ENCODE results near the gene SRF. TPM values are rescaled to one million over a fixed set of nuclear protein-coding genes. Genes with fewer than 3 reads are reported as not detected.

The SRF gene
- total and polyA plus RNA-seq, 2 donors (not counting 1 experiment from before 2014, with no cell fraction given) = 21.7 to 22.7 TPM

DNA sequence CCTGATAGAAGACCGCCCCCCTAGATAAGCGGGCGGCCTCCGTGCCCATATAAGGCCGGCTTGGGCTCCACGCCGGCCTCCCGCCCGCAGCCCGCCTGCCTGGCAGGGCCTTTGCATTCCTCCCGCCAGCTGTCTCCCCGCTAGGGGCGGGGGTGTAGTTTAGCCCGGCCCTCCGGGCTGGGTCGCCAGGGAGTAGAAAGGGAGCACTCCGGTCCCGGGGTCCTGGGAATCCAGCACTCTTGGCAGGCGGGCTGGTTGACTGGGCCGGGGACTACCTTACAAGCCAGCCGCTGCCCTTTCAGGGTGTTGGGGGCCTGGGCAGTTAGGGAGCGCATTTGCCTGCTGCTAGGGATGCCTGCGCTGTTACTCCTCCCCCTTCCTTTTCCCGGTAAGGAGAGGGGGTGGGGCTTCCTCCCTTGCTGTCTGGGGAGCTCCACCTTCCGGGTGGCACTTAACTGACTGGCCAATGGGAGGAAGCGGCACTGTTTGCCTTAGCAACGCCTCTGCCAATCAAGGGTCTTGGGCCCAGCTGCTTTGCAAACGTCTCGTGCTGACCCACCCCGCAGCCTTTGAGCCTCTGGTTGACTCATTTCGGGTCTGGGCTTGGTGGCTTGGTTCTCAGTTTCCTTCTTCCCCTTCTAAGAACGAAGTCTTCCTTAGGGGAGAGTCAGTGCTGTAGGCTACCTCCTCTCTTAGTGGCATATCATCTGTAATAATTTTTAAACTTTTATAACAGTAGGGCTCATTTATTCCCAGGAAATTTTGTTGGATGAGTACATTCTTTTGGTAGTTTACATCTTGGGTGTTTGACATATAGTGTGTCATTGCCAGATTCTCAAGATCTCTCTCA is 3.4 kb downstream of the SRF start:
- Histone ChIP-seq H2AFZ (ENCODE audit: insufficient read depth, low read depth, low read length, poor library complexity, severe bottlenecking) (peak overlapping the region; percentile 42), H3K9ac (ENCODE audit: low read length) (peak overlapping the region; percentile 53), H3K9me3 (ENCODE audit: control extremely low read depth in 1 of 3, control insufficient read depth in 2 of 3, insufficient read depth in 1 of 3, low read length in 2 of 3) (peaks cover 0 to 7% (median 0%) of the 10 kb centered on the region in 3 donors), H4K20me1 (ENCODE audit: control insufficient read depth, insufficient read depth, low read length, poor library complexity, severe bottlenecking) (peaks cover 33% of the 10 kb centered on the region), H3K4me3 (ENCODE audit: control extremely low read depth in 1 of 5, extremely low read depth in 1 of 5, insufficient read depth in 1 of 5, low read depth in 2 of 5, low read length in 4 of 5) (peak overlapping the region in 4 of 5 experiments; percentile 35 to 47 (median 38)), H3K4me2 (replicated peaks; ENCODE audit: low read depth, low read length, poor library complexity, severe bottlenecking) (peak overlapping the region; percentile 94), H3K36me3 (replicated peaks in 1 of 2; ENCODE audit: control extremely low read depth in 1 of 2, control insufficient read depth in 1 of 2, extremely low read depth in 1 of 2, insufficient read depth in 2 of 2, low read length in 1 of 2) (peaks cover 0 to 37% of the 10 kb centered on the region in 2 experiments), H3K27ac (ENCODE audit: low read length in 2 of 2) (peak overlapping the region; percentile 78 to 90), H3K27me3 (replicated peaks in 1 of 4; ENCODE audit: control extremely low read depth in 1 of 4, control insufficient read depth in 3 of 4, insufficient read depth in 4 of 4, low read length in 3 of 4) (peaks cover 0 to 2% (median 0%) of the 10 kb centered on the region in 4 experiments), H3K79me2 (ENCODE audit: control insufficient read depth, insufficient read depth, low read length) (peaks cover 47% of the 10 kb centered on the region), H3K4me1 (ENCODE audit: control insufficient read depth in 2 of 2, insufficient read depth in 2 of 2, low read length in 2 of 2) (peaks cover 35 to 49% of the 10 kb centered on the region in 2 donors)
- Mint-ChIP-seq H3K27ac (peak overlapping the region; percentile 95), H3K27me3 (no peaks in the 10 kb centered on the region), H3K9me3 (ENCODE audit: insufficient read depth) (no peaks in the 10 kb centered on the region), H3K4me1 (peaks cover 46% of the 10 kb centered on the region), H3K4me3 (peak overlapping the region; percentile 85)
- intact Hi-C loops (cut with micrococcal nuclease) = loop anchor here (1.0 to 5.0 kb wide), 10 partner anchors 8 to 1088 kb away; partner anchors contain the start of genes ABCC10, CUL9, KLHDC3 and PEX6
- 10% methylated on average over 24 of the region's 32 CpGs for WGBS (ENCODE audit: insufficient coverage)
- DNase-seq = peak; percentile 96
- no peak for TF ChIP-seq EZH2 (IDR thresholded peaks at IDR 0.05; ENCODE audit: borderline replicate concordance, insufficient read depth, low read depth, low read length, poor library complexity, severe bottlenecking)
- TF ChIP-seq, protein P1, sequence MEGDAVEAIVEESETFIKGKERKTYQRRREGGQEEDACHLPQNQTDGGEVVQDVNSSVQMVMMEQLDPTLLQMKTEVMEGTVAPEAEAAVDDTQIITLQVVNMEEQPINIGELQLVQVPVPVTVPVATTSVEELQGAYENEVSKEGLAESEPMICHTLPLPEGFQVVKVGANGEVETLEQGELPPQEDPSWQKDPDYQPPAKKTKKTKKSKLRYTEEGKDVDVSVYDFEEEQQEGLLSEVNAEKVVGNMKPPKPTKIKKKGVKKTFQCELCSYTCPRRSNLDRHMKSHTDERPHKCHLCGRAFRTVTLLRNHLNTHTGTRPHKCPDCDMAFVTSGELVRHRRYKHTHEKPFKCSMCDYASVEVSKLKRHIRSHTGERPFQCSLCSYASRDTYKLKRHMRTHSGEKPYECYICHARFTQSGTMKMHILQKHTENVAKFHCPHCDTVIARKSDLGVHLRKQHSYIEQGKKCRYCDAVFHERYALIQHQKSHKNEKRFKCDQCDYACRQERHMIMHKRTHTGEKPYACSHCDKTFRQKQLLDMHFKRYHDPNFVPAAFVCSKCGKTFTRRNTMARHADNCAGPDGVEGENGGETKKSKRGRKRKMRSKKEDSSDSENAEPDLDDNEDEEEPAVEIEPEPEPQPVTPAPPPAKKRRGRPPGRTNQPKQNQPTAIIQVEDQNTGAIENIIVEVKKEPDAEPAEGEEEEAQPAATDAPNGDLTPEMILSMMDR (IDR thresholded peaks at IDR 0.05) = no peak
- ChIA-PET POLR2A (interaction anchor here (0.5 to 1.0 kb wide), 7 partner anchors 53 to 1124 kb away, joined by 3 to 6 read pairs (median 4); partner anchors contain the start of genes BICRAL, KLHDC3, MEA1 and PPP2R5D), CTCF (interaction anchor here (0.6 to 1.3 kb wide), 8 partner anchors 31 to 318 kb away, joined by 3 to 7 read pairs (median 3); partner anchors contain the start of gene DNPH1)
- ATAC-seq (ENCODE audit: low read depth) = peak; percentile 66

All from B cell (primary cell).